ENCODE data around the gene BABAM2.

BABAM2 gene

DNA sequence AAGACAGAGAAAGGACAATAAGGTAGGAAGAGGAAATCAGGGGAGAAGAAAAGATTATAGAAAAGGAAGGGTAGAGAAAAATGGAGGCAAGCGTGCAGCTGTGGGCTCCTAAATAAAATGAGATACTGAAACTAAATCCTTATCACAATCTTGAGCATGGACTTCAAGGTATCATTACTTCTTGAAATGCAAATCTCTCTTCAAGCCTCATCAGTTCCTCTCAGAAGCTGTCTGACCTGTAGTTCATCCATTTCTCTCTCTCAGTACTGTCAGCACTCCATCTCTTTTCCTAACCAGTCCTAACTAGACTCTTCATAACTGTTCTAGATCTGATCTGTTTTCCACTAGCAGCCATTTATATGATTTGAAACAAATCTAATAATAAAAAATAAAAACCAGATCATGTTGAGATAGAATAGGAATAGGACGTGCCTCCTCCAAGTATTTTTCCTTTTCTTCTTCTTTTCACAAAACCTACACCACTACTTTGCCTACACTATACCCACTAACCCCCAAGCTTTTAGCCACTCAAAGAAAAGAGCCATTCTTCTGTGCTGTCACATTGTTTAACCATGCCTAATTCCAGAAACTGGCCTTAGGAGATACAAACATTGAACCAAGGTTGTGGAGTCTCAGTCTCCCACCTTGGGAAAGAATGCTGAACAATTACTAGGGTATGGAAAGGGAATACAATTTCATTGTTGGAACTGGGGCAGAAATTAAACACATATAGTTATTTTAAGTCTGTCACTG lies 21.1 kb downstream of the BABAM2 start:
- no peak for DNase-seq (ENCODE audit: low read depth, low spot score)

DNA sequence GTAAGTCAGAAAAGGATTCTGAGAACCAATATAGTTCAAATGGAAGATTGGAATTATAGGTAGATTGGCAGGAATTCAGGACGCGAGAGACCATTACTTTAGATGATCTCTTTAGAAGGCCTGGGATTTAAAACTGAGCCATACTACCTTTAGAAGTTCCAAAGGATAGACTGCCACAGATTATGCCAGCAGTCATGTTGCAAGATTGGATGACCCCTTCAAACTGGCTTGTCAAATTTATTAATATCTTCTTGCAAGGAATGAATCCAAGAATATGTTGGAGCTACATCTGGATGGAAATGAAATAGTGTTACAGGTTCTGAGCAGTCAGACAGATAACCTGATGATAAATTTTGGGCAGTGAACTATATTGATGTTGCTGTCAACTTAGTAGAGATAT lies 22.0 kb downstream of the BABAM2 start:
- DNase-seq (ENCODE audit: low read depth, low spot score) = no peak

DNA sequence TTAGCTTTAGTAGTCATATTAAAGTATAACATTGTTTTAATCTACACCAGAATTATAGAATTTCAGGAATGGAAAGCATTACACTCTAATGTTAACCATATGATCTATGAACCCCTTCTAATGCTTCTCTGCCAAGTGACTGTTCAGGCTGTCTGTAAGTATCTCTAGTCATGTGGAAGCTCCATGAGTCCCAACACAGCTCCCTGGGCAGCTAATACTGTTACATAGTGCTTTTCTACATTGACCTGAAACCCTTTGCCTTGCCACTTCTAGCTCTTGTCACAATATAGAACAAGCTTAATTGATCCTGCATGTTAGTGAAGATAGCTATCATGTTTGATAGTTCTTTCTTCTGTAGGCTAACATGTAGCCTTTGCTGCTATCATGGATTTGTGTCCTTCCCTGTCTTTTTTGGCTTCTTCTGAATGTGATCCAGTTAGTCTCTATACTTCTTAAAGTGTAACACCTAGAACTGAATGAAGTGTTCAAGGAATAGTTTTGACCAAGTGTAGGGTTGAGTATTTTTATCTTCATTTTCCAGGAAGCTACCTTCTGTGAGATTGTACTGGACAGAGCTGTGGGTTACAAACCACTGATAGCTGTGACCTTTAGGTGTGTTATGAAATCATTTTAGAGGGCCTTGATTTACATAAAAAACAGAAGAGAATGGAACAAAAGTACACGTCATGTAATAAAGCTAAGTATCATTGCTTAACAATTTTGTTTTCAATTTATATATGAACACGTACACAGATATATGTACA lies 23.7 kb downstream of the BABAM2 start:
- no peak for DNase-seq (ENCODE audit: low read depth, low spot score)

DNA sequence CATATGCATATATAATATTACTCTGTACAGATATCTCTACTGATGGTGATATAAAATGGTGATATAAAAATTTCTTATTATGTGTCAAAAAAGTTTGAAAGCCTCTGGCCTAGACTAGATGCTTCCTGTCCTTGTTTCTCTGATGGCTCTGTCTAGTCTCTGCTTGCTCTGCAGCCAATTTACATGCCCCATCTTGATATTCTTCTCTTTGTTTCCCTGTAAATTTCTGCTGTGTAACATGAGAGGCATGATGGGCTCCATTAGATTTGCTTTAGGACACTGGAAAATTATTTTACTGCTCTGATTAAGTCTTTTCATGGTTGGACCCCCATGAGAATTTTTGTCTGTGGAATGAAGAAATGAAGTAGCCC lies 24.3 kb downstream of the BABAM2 start:
- DNase-seq (ENCODE audit: low read depth, low spot score) = no peak

DNA sequence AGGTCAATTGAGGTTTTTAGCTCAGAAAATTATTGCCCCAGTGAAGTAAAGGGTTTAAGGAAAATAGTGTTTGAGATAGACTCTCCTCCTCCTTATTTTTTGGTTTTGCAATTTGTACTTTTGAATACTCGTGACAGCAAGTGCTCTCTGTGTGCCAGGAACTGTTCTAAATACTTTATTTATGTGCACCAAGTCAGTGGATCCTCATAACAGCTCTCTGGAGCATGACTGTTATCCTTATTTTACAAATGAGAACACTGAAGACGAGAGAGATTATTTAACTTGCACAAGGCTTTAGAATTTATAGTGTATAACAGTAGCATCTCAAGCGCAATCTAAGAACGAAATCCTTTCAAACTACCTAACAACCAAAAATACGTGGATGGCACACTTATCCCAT lies 24.7 kb downstream of the BABAM2 start:
- DNase-seq (ENCODE audit: low read depth, low spot score) = no peak

DNA sequence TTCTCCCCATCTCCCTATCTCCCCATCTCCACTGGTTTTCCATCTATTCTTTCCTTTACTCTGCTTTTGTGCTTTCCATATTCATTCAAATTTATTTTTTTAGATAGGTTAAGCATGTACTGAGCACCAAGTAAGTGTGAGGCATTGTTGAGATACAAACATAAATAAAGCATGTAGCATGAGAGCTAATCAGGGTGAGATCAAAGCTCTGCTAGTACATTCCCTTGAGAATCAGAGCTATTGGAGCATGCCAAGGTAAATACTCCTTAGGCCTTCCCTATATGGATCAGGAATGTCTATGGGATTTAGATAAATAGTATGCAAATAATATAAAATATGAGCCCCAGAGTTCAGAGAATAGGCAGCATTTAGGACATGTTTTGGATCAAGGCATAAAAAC lies 25.3 kb downstream of the BABAM2 start:
- no peak for DNase-seq (ENCODE audit: low read depth, low spot score)

DNA sequence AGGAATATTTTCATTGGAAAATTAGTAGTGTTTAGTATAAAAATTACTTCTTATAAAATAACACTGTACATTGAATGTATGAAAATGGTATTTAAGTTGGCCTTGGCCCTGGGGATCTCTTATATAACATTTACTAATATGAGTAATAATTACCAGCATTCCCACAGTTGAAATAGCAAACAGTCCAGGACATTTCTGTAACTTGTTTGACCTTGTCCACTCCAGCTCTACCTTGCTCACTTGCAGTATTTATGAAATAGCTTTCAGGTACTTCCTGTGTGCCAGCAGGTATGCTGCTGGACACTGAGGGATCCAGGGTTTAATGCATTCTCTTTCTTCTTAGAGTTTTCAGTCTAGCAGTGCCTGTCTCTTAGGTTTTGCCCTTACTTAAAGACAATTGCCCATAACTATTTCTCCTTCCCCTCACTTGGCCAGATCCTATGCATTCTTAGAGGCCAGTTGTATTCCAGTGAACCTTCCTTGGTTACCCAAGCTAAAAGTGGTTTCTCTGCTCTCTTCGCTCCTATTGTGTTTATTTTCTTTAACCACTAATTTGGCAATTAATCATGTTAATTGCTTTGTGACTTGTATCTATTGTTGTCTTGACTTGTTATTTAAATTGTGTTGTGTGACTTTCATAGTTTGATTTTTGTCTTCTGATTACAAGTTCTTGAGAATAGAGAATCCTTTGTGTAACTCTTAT lies 25.9 kb downstream of the BABAM2 start:
- no peak for DNase-seq (ENCODE audit: low read depth, low spot score)

DNA sequence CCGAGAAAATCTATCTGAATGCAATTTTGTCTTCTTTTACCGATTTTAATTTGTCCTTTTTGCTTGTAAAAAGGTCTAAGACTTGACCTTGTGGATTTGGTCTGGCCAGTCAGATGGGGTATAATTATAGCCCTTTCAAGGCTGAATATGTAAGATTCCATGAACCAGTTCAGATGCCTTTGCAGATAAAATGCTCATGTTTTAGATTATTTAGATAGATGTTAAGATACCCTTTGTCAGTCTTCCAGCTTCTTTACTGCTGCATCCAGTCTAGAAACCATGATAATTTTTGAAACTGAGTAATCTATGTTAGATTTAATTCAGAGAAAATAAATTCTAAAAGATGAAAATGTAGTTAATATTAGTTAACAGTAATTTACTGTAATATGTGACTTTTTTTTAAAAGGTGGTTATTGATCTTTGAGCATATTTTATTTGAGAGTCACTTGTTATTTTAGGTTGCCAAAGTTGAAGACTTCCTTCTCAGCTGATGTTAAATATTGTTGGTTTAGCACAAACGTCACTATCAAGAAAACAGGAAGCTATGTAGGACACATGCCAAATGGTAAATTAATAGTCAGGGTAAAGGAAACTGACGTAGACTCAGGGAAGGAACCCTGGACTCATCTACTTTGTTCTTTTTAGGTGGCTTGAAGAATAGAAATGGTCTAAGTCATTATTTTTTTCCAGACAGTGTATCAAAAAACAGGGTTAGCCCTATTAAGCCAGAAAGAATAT lies 29.8 kb downstream of the BABAM2 start:
- DNase-seq (ENCODE audit: low read depth, low spot score) = no peak

DNA sequence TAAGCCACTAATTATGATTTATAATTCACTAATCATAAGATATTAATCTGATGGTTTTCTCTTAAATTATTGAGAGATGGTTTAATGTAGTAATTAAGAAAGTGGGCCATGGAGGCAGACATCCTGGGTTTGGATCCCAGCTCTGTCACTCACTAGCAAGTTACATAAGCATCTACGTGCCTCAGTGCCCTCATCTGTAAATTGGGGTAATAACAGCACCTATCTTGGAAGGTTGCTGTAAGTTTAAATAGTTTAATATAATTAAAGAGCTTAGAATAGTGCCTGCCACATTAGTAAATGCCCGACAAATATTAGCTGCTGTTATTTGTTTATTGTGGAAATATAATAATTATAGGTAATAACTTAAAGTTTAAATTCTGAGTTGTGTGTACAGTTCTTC lies 30.9 kb downstream of the BABAM2 start:
- DNase-seq (ENCODE audit: low read depth, low spot score) = no peak

DNA sequence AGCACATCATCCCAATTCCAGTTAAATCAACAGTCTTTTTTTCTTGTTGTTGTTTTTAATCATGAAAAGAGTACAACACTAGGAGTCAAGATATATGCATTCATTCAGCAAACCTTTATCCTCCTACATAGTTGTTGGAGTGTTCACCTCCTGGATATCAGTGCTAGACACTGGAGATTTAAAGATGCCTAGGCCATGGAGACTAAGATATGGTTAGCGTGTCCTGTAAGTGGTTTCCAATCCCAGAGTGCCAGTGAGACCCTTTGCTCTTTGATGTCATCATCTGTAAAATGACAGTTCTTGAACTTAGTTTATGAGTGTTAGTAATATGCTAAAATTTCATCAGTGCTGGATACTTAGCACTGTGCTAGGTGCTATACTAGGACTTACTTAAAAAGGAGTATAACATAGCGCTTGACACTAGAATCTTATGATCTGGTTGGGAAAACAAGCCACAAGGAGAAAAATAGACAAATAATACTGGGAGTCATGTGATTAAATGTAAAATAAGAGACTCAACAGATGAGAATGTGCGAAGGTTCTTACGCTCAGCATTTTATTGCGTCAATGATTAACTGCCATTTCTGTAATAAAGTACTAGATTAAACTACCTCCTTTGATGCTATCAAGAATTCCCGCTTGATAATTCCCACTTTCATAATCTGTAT lies 31.5 kb downstream of the BABAM2 start:
- no peak for DNase-seq (ENCODE audit: low read depth, low spot score)

DNA sequence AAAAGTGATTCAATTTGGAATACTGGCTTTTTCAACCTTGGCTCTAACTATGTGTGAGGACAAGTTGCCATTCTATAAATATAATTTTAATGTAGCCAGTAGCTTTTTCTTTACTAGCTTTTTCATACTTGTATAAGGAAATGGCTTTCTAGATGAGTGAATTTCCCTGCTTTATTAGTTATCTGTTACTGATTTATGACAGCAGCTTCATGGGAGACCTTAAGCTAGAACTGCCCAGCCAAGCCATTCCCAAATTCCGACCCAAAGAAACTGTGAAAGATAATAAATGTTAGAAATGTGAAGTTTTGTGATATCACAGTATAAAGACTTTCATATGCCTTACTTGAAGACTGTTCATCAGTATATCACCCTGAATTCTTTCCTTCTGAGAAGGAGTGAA lies 32.3 kb downstream of the BABAM2 start:
- DNase-seq (ENCODE audit: low read depth, low spot score) = no peak

DNA sequence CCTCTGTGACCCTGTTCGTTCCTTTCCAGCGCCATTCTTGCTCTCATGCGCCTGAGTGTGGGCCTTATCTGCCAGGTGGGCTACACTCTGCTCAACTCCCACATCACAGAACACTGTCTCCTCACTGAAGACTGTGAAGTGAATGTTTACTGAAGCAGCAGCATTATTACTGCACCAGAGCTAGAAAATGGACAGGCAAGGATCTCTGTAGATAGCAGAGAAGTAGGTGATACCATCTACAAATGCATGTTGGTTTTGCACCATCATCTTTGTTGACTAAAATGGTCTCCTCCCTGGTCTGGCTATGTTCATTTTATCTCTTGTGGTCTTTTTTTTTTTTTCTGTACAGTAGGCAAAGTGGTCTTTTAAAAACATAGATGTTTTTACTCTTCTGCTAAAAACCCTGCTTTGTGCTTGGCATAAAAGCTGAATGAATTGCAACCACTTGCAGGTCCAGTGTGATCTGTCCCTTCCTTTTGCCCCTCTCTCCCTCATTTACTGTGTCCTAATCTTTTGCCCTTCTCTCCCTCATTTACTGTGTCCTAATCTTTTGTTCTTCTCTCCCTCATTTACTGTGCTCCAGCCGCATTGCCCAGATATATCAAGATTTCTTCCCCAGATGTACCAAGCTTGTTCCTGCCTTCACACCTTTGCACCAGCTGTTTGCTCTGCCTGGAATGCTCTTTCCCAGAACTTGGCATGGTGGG lies 35.4 kb downstream of the BABAM2 start:
- DNase-seq (ENCODE audit: low read depth, low spot score) = no peak

DNA sequence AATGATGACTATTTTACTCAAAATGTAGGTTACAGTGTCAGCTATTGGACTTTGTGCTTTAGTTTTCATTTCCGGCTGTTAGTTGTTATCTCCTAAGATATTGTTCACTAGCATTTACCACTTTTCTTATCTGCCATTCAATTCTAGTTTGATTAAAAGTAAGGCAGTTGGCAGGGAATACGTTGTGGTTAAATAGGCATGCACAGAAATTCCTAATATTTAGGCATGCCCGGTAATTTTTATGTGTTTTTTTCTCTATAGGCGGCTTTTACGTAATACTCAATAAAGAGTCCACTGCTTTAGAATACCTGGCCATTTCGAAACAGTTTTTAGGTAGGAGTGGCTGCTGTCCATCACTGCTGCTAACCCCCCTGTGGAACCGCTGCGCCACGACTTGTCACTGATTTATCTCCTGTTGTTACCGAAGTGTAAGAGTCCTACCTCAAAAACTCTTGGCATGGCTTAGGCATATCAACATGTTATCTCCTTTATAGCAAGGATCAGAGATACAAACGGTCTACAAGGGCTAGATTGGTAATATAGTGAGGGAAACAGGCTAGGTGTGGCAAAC lies 39.5 kb downstream of the BABAM2 start:
- DNase-seq (ENCODE audit: low read depth, low spot score) = no peak

DNA sequence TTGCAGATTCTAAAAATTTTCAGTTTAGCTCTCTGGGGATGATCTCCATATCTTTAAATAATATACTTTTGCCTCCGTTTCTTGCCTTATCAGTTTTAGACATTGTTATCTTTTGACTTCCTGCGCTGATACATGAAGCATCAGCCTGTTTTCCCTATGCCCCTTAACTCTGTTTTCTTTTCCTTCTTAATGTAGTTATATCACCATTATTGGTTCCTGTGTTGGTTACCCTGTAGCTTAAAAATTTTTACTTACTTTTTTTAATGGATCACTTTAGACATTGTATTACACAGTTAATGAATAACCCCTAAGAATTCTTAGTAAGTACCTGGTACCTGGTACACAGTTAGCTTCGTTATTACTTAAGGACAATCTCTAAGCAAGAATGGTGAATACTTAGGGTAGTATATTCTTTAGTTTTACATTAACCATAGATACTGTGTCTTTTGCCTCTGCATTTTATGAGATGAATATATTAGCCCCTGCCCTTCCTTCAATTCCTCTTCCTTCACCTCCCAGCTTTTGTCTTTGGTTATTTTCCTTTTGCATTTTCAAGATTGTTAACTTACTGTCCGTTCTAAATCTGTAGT lies 40.9 kb downstream of the BABAM2 start:
- DNase-seq (ENCODE audit: low read depth, low spot score) = no peak

DNA sequence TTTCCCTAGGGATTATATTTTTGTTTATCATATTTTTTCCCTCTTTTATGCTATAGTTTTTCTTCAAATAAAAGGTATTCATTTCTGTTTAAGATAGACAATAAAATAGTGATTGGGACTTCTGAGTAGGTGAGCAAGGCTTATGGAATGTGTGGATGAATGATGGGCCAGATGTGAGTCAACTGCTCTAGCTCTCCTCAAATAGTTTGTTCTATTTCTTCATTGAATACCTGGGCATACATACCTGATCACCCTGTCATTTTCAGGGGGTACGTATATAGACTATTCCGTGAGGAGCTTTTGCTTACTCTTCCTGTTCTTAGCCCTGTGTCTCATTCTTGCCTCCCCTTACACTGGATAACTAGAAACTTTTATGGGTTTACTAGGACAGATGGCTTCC lies 41.9 kb downstream of the BABAM2 start:
- no peak for DNase-seq (ENCODE audit: low read depth, low spot score)

DNA sequence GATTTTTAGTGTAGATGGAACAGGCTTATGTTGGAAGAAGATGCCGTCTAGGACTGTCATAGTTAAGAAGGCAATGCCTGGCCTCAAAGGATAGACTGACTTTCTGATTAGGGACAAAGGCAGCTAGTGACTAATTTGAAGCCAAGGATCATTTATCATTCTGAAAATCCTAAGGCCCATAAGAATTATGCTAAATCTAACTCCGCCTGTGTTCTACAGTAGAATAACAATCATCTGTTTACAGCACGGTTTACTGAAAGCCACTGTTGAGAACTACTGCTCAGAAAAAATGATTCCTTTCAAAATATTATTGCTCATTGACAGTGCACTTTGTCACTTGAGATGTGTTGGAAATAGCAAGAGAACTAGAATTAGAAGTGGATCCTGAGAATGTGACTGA lies 44.5 kb downstream of the BABAM2 start:
- no peak for DNase-seq (ENCODE audit: low read depth, low spot score)

DNA sequence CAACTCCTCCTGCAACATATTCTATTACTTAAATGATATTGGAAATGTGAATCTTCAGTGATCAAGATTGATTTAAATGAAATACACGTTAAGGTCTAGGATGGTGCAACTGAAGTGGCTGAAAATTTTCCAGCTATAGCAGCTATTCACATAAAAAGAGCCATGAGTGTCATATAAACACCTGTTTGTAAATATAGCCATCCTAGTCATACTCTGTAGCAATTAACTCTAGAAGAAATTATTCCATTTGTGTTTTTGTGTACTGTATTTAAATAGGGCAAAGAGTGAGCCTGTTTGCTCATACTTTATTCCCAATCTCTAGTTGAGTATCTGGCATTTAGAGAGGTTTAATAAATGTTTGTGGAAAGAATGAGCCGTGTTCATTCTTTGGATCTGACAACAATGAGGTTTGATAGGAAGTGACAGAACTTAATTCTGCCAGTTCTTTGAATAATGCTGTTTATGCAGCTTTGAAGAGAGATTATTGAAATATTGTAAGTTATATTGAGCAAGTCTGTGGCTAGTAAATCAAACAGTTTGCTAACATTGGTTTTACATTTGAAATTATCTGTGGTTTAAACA lies 49.7 kb downstream of the BABAM2 start:
- DNase-seq (ENCODE audit: low read depth, low spot score) = no peak

DNA sequence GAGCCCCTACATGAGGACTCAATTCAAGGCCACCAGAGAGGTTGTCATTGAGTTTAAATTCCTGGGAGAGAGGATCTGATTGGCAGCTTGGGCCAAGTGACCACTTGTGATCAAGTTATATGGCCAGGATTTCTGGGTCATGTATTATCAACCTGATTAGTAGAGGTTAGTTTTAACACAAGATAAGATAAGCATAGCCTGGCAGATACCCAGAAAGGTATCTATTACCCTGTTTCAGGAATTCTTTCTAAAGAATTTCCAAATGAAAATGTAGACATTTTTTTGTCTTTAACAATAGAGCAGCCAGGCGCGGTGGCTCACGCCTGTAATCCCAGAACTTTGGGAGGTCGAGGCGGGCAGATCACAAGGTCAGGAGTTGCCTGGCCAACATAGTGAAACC lies 50.5 kb downstream of the BABAM2 start:
- no peak for DNase-seq (ENCODE audit: low read depth, low spot score)

DNA sequence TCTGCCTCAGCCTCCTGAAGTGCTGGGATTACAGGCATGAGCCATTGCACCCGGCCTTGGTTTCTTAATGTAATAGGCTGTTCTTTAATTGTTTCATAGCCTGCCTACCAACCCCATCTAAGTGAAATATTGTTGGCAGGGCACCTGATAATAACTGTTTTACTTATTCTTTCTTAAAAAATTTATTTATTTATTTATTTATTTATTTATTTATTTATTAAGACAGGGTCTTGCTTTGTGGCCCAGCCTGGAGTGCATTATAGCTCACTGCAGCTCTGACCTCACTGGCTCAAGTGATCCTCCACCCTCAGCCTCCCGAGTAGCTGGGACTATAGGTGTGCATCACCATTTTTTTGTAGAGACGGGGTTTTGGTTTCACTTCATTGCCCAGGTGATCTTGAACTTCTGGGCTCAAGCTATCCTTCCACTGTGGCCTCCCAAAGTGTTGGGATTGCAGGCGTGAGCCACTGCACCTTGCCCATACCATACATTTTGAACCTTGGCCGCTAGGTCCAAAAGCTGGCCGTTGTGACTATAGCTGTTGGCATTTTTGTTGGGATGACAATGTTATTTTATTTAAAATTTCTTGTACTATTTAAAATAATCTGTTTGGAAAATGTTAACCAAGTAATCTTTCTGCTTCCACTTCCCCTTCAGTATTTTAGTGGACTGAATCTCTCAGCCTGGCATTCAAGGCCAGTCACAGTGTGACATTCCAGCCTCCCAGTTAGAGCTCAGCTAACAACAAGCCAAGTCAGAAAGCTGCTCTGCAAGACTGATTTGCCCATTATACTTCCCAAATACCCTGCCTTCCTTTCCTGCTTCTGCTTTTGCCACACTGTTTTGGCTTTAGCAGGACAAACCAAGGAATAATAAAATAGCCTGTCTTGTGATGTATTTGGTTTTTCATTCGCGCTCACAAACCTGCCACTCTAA lies 52.4 kb downstream of the BABAM2 start:
- DNase-seq (ENCODE audit: low read depth, low spot score) = no peak
